GM12891 (cell line): ENCODE measurements around the gene TRAPPC4.

Source experiments
- PAX5 ChIP-seq: IDR thresholded peaks from 2 replicates; pipeline ENCODE4 v1.6.1; 2011; ENCODE audit warnings: low read length, moderate library complexity, mild to moderate bottlenecking; ENCODE audit not compliant: insufficient read depth, severe bottlenecking
- POLR2A ChIP-seq: IDR thresholded peaks from 2 replicates; pipeline ENCODE4 v1.6.1; 2011; ENCODE audit warnings: low read depth, low read length, control low read depth
- POLR2AphosphoS5 ChIP-seq: IDR thresholded peaks from 2 replicates; pipeline ENCODE4 v1.6.1; 2011; ENCODE audit warnings: low read depth, low read length, control low read depth
- TAF1 ChIP-seq: IDR thresholded peaks from 2 replicates; pipeline ENCODE4 v1.6.1; 2011; ENCODE audit warnings: low read depth, low read length, control low read depth

GRCh38 chr11:118980191-118980881 lies 38.2 kb upstream of the TRAPPC4 start:
- no peak for TF ChIP-seq POLR2A
- TF ChIP-seq POLR2AphosphoS5, result no peak
- TF ChIP-seq TAF1, result no peak
- TF ChIP-seq PAX5, result no peak
